ENCODE data around the gene ARHGAP10.

ARHGAP10 gene

DNA sequence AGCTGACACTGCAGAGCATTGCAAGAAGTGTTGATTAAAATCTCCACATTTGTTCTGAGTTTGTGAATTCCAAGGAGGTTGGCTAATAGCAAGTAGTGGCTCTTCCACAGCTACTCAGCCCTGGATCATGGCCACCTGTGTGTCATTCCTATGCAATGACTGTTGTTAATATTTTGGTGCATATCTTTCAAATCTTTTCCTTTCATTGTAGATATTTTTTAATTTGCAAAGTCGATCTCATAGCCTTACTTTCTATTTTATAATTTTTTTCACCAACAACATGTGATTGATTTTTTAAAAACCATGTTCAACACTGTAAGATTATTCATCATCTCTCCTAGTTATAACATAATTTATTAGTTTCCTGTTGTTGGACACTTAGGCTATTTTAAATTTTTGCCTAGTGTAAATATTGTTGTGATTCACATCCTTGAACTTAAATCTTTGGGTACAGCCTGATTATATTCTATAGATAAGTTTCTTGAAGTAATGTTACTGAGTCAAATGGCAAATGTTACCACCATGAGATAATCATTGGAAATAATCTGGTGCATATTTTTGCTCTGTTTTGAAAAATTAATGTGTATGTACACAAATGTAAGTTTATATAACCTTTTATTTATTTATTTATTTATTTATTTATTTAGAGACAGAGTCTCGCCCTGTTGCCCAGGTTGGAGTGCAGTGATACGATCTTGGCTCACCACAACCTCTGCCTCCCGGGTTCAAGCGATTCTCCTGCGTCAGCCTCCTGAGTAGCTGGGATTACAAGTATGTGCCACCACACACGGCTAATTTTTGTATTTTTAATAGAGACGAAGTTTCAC, 17.1 kb upstream of the ARHGAP10 start:
- Histone ChIP-seq H3K27ac (ENCODE audit: low read length, poor library complexity, severe bottlenecking) (no peak overlapping the region), H3K18ac (ENCODE audit: low read depth in 1 of 2, low read length in 2 of 2) (no peak overlapping the region), H4K8ac (ENCODE audit: low read length) (no peak overlapping the region), H3K79me1 (replicated peaks; ENCODE audit: low read length, poor library complexity, severe bottlenecking) (no peaks in the 10 kb centered on the region), H2BK120ac (ENCODE audit: low read depth, low read length) (no peak overlapping the region), H2BK15ac (ENCODE audit: low read depth, poor library complexity, severe bottlenecking) (no peak overlapping the region), H3K4me2 (ENCODE audit: low read length, poor library complexity, severe bottlenecking) (no peak overlapping the region), H3K23ac (ENCODE audit: low read length in 2 of 2) (no peak overlapping the region), H3K14ac (ENCODE audit: low read length in 2 of 2) (no peak overlapping the region), H3K4me3 (ENCODE audit: insufficient read depth in 1 of 2, low read depth in 1 of 2, low read length in 2 of 2) (peak overlapping the region in 1 of 2 experiments; percentile 45), H3K9me3 (ENCODE audit: control insufficient read depth, low read length) (no peaks in the 10 kb centered on the region), H2AFZ (ENCODE audit: low read depth, low read length) (no peak overlapping the region), H3K36me3 (ENCODE audit: control insufficient read depth in 1 of 2, insufficient read depth in 2 of 2, low read depth in 1 of 2, low read length in 2 of 2) (no peaks in the 10 kb centered on the region), H3K4me1 (ENCODE audit: control insufficient read depth, insufficient read depth, low read depth, low read length) (no peaks in the 10 kb centered on the region), H3K4ac (ENCODE audit: low read depth in 1 of 2, low read length in 2 of 2) (no peak overlapping the region), H3K9ac (ENCODE audit: low read length) (peak overlapping the region; percentile 55), H2BK12ac (ENCODE audit: low read length in 2 of 2) (no peak overlapping the region), H3K27me3 (ENCODE audit: control insufficient read depth in 1 of 2, insufficient read depth in 1 of 2, low read length in 2 of 2) (no peaks in the 10 kb centered on the region), H2AK5ac (ENCODE audit: low read length, severe bottlenecking) (no peak overlapping the region), H2BK5ac (ENCODE audit: low read depth, low read length, poor library complexity, severe bottlenecking) (no peak overlapping the region), H4K91ac (ENCODE audit: low read length) (no peak overlapping the region)
- WGBS = 61% methylated on average over 6 of the region's 8 CpGs
- peak; percentile 79 for DNase-seq

DNA sequence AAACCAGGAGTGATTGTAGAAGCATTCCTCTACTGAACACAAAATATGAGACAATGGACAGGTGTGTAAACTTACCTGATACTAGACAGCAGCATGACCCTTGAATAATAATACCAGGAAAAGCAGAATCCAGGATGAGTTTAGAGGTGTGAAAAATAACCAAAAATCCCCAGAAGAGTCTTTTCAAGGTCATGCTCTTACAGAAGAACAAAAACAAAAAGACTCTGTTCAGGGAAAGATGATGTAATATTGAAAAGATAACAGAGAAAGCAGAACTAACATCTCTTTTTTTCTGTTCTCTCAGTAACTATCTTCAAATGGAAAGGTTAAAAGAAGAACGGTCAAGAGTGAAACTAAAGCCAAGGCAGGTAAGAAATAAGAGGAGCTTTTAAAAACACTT, 14.0 kb upstream of the ARHGAP10 start:
- no peak overlapping the region for H2AFZ ChIP-seq (ENCODE audit: low read depth, low read length)
- H3K4me1 ChIP-seq (ENCODE audit: control insufficient read depth, insufficient read depth, low read depth, low read length) = no peaks in the 10 kb centered on the region
- no peak overlapping the region for H3K4me3 ChIP-seq (ENCODE audit: insufficient read depth in 1 of 2, low read depth in 1 of 2, low read length in 2 of 2)
- no peak overlapping the region for H3K9ac ChIP-seq (ENCODE audit: low read length)
- no peak overlapping the region for H3K4me2 ChIP-seq (ENCODE audit: low read length, poor library complexity, severe bottlenecking)
- no peak overlapping the region for H4K8ac ChIP-seq (ENCODE audit: low read length)
- WGBS = no CpG with 5 or more reads among the region's 1 CpG
- H3K18ac ChIP-seq (ENCODE audit: low read depth in 1 of 2, low read length in 2 of 2) = no peak overlapping the region
- no peak overlapping the region for H2BK120ac ChIP-seq (ENCODE audit: low read depth, low read length)
- H3K36me3 ChIP-seq (ENCODE audit: control insufficient read depth in 1 of 2, insufficient read depth in 2 of 2, low read depth in 1 of 2, low read length in 2 of 2) = no peaks in the 10 kb centered on the region
- no peak overlapping the region for H3K14ac ChIP-seq (ENCODE audit: low read length in 2 of 2)
- no peak overlapping the region for H2BK12ac ChIP-seq (ENCODE audit: low read length in 2 of 2)
- no peak overlapping the region for H4K91ac ChIP-seq (ENCODE audit: low read length)
- H2BK15ac ChIP-seq (ENCODE audit: low read depth, poor library complexity, severe bottlenecking) = no peak overlapping the region
- H3K9me3 ChIP-seq (ENCODE audit: control insufficient read depth, low read length) = no peaks in the 10 kb centered on the region
- no peaks in the 10 kb centered on the region for H3K79me1 ChIP-seq (replicated peaks; ENCODE audit: low read length, poor library complexity, severe bottlenecking)
- no peak overlapping the region for H3K4ac ChIP-seq (ENCODE audit: low read depth in 1 of 2, low read length in 2 of 2)
- no peaks in the 10 kb centered on the region for H3K27me3 ChIP-seq (ENCODE audit: control insufficient read depth in 1 of 2, insufficient read depth in 1 of 2, low read length in 2 of 2)
- H3K27ac ChIP-seq (ENCODE audit: low read length, poor library complexity, severe bottlenecking) = no peak overlapping the region
- H2BK5ac ChIP-seq (ENCODE audit: low read depth, low read length, poor library complexity, severe bottlenecking) = no peak overlapping the region
- no peak overlapping the region for H2AK5ac ChIP-seq (ENCODE audit: low read length, severe bottlenecking)
- DNase-seq = no peak
- H3K23ac ChIP-seq (ENCODE audit: low read length in 2 of 2) = no peak overlapping the region

DNA sequence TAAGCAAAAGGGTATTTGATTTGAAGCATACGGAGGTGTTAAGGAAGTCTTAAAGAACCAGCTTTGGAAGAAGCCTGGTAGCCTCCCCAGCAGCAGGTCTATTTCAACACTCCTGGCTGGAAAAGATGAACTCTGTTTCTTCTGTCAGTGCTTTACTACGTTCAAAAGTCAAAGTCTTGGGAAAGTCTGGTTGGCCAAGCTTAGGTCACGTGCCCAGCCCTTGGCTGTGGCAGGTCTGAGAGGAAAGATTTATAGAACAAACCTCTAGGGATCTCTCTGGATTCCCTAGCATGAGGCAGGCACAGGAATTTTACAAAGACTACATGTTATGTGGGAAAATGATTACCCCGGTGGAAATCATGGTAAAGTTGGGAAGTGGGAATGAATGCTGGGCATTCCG, 8.6 kb upstream of the ARHGAP10 start:
- H3K9ac ChIP-seq (ENCODE audit: low read length) = no peak overlapping the region
- no peak overlapping the region for H3K4ac ChIP-seq (ENCODE audit: low read depth in 1 of 2, low read length in 2 of 2)
- no peak overlapping the region for H3K4me3 ChIP-seq (ENCODE audit: insufficient read depth in 1 of 2, low read depth in 1 of 2, low read length in 2 of 2)
- no peak overlapping the region for H3K14ac ChIP-seq (ENCODE audit: low read length in 2 of 2)
- H2AFZ ChIP-seq (ENCODE audit: low read depth, low read length) = no peak overlapping the region
- 42% methylated on average over 4 of the region's 5 CpGs for WGBS
- H3K18ac ChIP-seq (ENCODE audit: low read depth in 1 of 2, low read length in 2 of 2) = no peak overlapping the region
- no peak overlapping the region for H3K27ac ChIP-seq (ENCODE audit: low read length, poor library complexity, severe bottlenecking)
- no peak overlapping the region for H2AK5ac ChIP-seq (ENCODE audit: low read length, severe bottlenecking)
- H2BK120ac ChIP-seq (ENCODE audit: low read depth, low read length) = no peak overlapping the region
- H3K4me2 ChIP-seq (ENCODE audit: low read length, poor library complexity, severe bottlenecking) = no peak overlapping the region
- no peak overlapping the region for H4K91ac ChIP-seq (ENCODE audit: low read length)
- no peaks in the 10 kb centered on the region for H3K79me1 ChIP-seq (replicated peaks; ENCODE audit: low read length, poor library complexity, severe bottlenecking)
- H2BK12ac ChIP-seq (ENCODE audit: low read length in 2 of 2) = no peak overlapping the region
- H3K23ac ChIP-seq (ENCODE audit: low read length in 2 of 2) = no peak overlapping the region
- H3K4me1 ChIP-seq (ENCODE audit: control insufficient read depth, insufficient read depth, low read depth, low read length) = no peaks in the 10 kb centered on the region
- H3K9me3 ChIP-seq (ENCODE audit: control insufficient read depth, low read length) = no peaks in the 10 kb centered on the region
- no peak overlapping the region for H2BK5ac ChIP-seq (ENCODE audit: low read depth, low read length, poor library complexity, severe bottlenecking)
- H2BK15ac ChIP-seq (ENCODE audit: low read depth, poor library complexity, severe bottlenecking) = no peak overlapping the region
- DNase-seq = peak; percentile 85
- H3K36me3 ChIP-seq (ENCODE audit: control insufficient read depth in 1 of 2, insufficient read depth in 2 of 2, low read depth in 1 of 2, low read length in 2 of 2) = no peaks in the 10 kb centered on the region
- H3K27me3 ChIP-seq (ENCODE audit: control insufficient read depth in 1 of 2, insufficient read depth in 1 of 2, low read length in 2 of 2) = no peaks in the 10 kb centered on the region
- H4K8ac ChIP-seq (ENCODE audit: low read length) = no peak overlapping the region

DNA sequence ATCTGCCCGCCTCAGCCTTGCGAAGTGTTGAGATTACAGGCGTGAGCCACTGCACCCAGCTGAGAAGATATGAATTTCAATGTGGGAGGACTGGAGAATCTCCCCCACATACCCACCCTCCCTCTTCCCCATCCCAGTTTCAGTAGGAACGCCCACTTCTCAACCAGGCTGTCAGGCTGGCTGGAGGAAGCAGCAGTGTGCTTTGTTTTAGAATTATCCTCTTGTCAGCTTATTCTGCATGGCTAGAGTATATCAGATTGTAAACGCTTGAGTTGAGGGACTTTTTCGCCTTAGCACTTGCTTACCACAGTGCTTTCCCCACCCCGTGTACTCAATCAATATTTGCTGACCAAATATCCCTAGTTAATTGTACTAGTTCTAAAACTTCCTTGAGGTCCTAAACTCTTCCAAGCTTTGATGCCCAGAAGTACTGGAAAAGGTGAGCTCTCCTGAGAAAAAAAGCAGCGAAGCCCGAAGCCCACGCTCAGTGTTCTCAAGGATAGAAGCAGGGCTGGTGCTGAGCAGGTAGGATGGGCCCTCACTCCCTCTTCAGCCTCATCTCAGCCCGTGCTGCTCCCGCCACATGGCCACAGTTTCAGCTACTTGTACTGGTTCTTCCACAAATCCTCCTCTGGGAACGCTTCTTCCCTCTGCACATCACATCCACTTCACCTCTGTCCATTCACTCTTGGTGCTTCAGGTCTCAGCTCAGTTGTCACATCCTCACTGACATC, 7.3 kb upstream of the ARHGAP10 start:
- Histone ChIP-seq H3K14ac (ENCODE audit: low read length in 2 of 2) (peak overlapping the region in 1 of 2 experiments; percentile 90), H2BK12ac (ENCODE audit: low read length in 2 of 2) (peak overlapping the region; percentile 46 to 77), H4K8ac (ENCODE audit: low read length) (no peak overlapping the region), H3K4me1 (ENCODE audit: control insufficient read depth, insufficient read depth, low read depth, low read length) (no peaks in the 10 kb centered on the region), H3K9ac (ENCODE audit: low read length) (no peak overlapping the region), H3K18ac (ENCODE audit: low read depth in 1 of 2, low read length in 2 of 2) (peak overlapping the region; percentile 44 to 77), H2BK15ac (ENCODE audit: low read depth, poor library complexity, severe bottlenecking) (no peak overlapping the region), H3K79me1 (replicated peaks; ENCODE audit: low read length, poor library complexity, severe bottlenecking) (no peaks in the 10 kb centered on the region), H2BK5ac (ENCODE audit: low read depth, low read length, poor library complexity, severe bottlenecking) (no peak overlapping the region), H3K27me3 (ENCODE audit: control insufficient read depth in 1 of 2, insufficient read depth in 1 of 2, low read length in 2 of 2) (no peaks in the 10 kb centered on the region), H2AK5ac (ENCODE audit: low read length, severe bottlenecking) (peak overlapping the region; percentile 69), H3K4me3 (ENCODE audit: insufficient read depth in 1 of 2, low read depth in 1 of 2, low read length in 2 of 2) (no peak overlapping the region), H3K9me3 (ENCODE audit: control insufficient read depth, low read length) (no peaks in the 10 kb centered on the region), H3K36me3 (ENCODE audit: control insufficient read depth in 1 of 2, insufficient read depth in 2 of 2, low read depth in 1 of 2, low read length in 2 of 2) (no peaks in the 10 kb centered on the region), H3K4ac (ENCODE audit: low read depth in 1 of 2, low read length in 2 of 2) (peak overlapping the region in 1 of 2 experiments; percentile 40), H2AFZ (ENCODE audit: low read depth, low read length) (no peak overlapping the region), H3K23ac (ENCODE audit: low read length in 2 of 2) (no peak overlapping the region), H3K27ac (ENCODE audit: low read length, poor library complexity, severe bottlenecking) (no peak overlapping the region), H2BK120ac (ENCODE audit: low read depth, low read length) (no peak overlapping the region), H3K4me2 (ENCODE audit: low read length, poor library complexity, severe bottlenecking) (no peak overlapping the region), H4K91ac (ENCODE audit: low read length) (no peak overlapping the region)
- DNase-seq = no peak
- WGBS = 91% methylated on average over 10 of the region's 13 CpGs

Measured in mesenchymal stem cell (in vitro differentiated cells and primary cell).